Prostate gland (tissue), 2 donors: Measurements from ENCODE around the gene OOSP3.

Source experiments
- POLR2A ChIP-seq: fragments of 450-650 bp; IDR thresholded peaks from one replicate; pipeline ENCODE4 v1.6.1; 2016; ENCODE audit warnings: antibody characterized with exemption, mild to moderate bottlenecking
- TF ChIP-seq, protein P1 (sequence below), 4 experiments: fragments of 200-600 bp in 2 of 4; fragments of 450-650 bp in 2 of 4; sonication (generic) in 2 of 4; IDR thresholded peaks; 1 replicate in 3 of 4; 2 replicates in 1 of 4; pipeline ENCODE4 v1.5.1; 2016 to 2019; ENCODE audit warnings: antibody characterized with exemption in 4 of 4, mild to moderate bottlenecking in 2 of 4, moderate library complexity in 2 of 4

- TF ChIP-seq, protein P1, sequence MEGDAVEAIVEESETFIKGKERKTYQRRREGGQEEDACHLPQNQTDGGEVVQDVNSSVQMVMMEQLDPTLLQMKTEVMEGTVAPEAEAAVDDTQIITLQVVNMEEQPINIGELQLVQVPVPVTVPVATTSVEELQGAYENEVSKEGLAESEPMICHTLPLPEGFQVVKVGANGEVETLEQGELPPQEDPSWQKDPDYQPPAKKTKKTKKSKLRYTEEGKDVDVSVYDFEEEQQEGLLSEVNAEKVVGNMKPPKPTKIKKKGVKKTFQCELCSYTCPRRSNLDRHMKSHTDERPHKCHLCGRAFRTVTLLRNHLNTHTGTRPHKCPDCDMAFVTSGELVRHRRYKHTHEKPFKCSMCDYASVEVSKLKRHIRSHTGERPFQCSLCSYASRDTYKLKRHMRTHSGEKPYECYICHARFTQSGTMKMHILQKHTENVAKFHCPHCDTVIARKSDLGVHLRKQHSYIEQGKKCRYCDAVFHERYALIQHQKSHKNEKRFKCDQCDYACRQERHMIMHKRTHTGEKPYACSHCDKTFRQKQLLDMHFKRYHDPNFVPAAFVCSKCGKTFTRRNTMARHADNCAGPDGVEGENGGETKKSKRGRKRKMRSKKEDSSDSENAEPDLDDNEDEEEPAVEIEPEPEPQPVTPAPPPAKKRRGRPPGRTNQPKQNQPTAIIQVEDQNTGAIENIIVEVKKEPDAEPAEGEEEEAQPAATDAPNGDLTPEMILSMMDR (IDR thresholded peaks at IDR 0.05): no peak
- no peak for TF ChIP-seq POLR2A
Observed at GRCh38 chr11:59877784-59878183, 798 bp upstream of the OOSP3 start.
